Neural progenitor cell (in vitro differentiated cells): ENCODE data around the gene NOP14. TPM values are rescaled to one million over a fixed set of nuclear protein-coding genes. Genes with fewer than 3 reads are reported as not detected.
"Not testable (repeated sequence)": the region's sequence is repeated elsewhere in the genome, so short reads cannot be mapped to it uniquely, and the experiment has no call there.

Experiments
- DNase-seq: peaks from one replicate; pipeline ENCODE4 v3.0.0-alpha.2; 2016; ENCODE audit warnings: low spot score
- H2AFZ ChIP-seq: fragments of 200-600 bp; sonication (generic); replicated peaks from 2 replicates; pipeline ENCODE4 v1.6.1; 2016; ENCODE audit warnings: antibody characterized with exemption
- H3F3A ChIP-seq: fragments of 200-600 bp; sonication (generic); 2 replicates; pipeline ENCODE4 v1.6.1; 2016; ENCODE audit warnings: antibody characterized with exemption, low read depth
- H3K27ac ChIP-seq: fragments of 200-600 bp; sonication (generic); 2 replicates; pipeline ENCODE4 v1.5.1; 2016; ENCODE audit warnings: mild to moderate bottlenecking
- H3K27me3 ChIP-seq: fragments of 200-600 bp; sonication (generic); 2 replicates; pipeline ENCODE4 v1.6.1; 2016; ENCODE audit warnings: mild to moderate bottlenecking, moderate library complexity
- H3K36me3 ChIP-seq: fragments of 200-600 bp; sonication (generic); 2 replicates; pipeline ENCODE4 v1.5.1; 2016
- H3K4me1 ChIP-seq: fragments of 200-600 bp; sonication (generic); 2 replicates; pipeline ENCODE4 v1.6.1; 2016; ENCODE audit warnings: mixed run types
- H3K4me2 ChIP-seq: fragments of 200-600 bp; sonication (generic); 2 replicates; pipeline ENCODE4 v1.6.1; 2016
- H3K4me3 ChIP-seq: fragments of 200-600 bp; sonication (generic); 2 replicates; pipeline ENCODE4 v1.5.1; 2016
- H3K79me2 ChIP-seq: fragments of 200-600 bp; sonication (generic); 2 replicates; pipeline ENCODE4 v1.6.1; 2016; ENCODE audit warnings: low read depth
- H3K9ac ChIP-seq: fragments of 200-600 bp; sonication (generic); 2 replicates; pipeline ENCODE4 v1.6.1; 2016
- H3K9me3 ChIP-seq: fragments of 200-600 bp; sonication (generic); 2 replicates; pipeline ENCODE4 v1.5.1; 2016; ENCODE audit warnings: low read depth
- H4K20me1 ChIP-seq: fragments of 200-600 bp; sonication (generic); 2 replicates; pipeline ENCODE4 v1.6.1; 2016; ENCODE audit warnings: low read depth
- H3K27ac Mint-ChIP-seq: 3 replicates; pipeline ENCODE4 v1.8.0; 2021; ENCODE audit warnings: mixed read lengths
- H3K27me3 Mint-ChIP-seq: 2 replicates; pipeline ENCODE4 v1.8.0; 2022; ENCODE audit warnings: low read depth, mild to moderate bottlenecking, inconsistent platforms, moderate library complexity, mixed read lengths; ENCODE audit not compliant: insufficient read depth
- H3K36me3 Mint-ChIP-seq: 3 replicates; pipeline ENCODE4 v1.8.0; 2021; ENCODE audit warnings: mixed read lengths
- H3K4me1 Mint-ChIP-seq: 3 replicates; pipeline ENCODE4 v1.8.0; 2021; ENCODE audit warnings: mixed read lengths
- H3K4me3 Mint-ChIP-seq: 3 replicates; pipeline ENCODE4 v1.8.0; 2021; ENCODE audit warnings: mild to moderate bottlenecking, moderate library complexity, mixed read lengths
- H3K9me3 Mint-ChIP-seq: 3 replicates; pipeline ENCODE4 v1.8.0; 2020; ENCODE audit warnings: mixed read lengths
- EZH2 ChIP-seq: fragments of 200-600 bp; sonication (generic); IDR thresholded peaks from 2 replicates; pipeline ENCODE4 v1.6.1; 2017; ENCODE audit warnings: antibody characterized with exemption, mild to moderate bottlenecking, moderate library complexity
- EZH2phosphoT487 ChIP-seq: fragments of 200-600 bp; sonication (generic); IDR thresholded peaks from 2 replicates; pipeline ENCODE4 v1.6.1; 2017; ENCODE audit warnings: antibody characterized with exemption
- total RNA-seq: library from RNA; depleted of rRNA; stranded (reverse); fragments of >200 nt; gene quantifications from 2 replicates; pipeline ENCODE4 v1.2.3, GENCODE V29; 2015; ENCODE audit warnings: low replicate concordance
- TF ChIP-seq, protein P1 (sequence below): fragments of 200-600 bp; sonication (generic); IDR thresholded peaks from 2 replicates; pipeline ENCODE4 v1.5.1; 2017; ENCODE audit warnings: antibody characterized with exemption, mild to moderate bottlenecking

NOP14 gene
- total RNA-seq, 1 donor from 2014 or later, result 16.8 TPM

DNA sequence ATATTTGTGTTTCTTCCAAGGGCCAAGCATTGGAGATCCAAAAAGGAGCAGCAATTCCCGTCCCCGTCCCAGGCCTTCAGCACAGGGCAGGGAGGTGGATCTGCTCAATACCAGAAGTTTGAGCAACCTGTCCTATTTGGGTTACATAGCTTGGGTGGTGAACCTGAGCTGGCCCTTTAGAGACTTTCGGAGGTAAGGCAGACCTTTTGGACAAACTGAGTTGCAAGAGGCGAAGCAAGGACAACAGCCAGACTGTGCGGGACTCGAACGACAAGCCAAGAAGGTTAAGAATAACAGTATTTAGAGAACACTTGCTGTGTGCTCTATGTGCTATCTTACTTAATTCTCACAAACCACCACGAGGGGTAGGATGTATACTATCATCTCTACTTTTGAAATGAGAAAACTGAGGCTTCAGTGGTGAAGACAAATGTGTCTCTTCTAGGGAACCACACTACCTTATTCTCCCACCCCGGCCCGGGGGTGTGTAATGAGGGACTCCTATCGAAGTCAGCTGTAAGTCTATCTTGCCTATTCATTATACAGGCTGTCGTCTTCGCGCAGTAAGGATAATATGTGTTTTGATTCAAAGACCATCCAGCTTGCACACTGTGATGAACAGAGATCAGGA lies 1.3 kb downstream of the NOP14 start:
- Mint-ChIP-seq H3K27ac (no peak overlapping the region), H3K4me3 (peak overlapping the region; percentile 94), H3K4me1 (peaks cover 25% of the 10 kb centered on the region), H3K27me3 (peaks cover 4% of the 10 kb centered on the region), H3K36me3 (peaks cover 17% of the 10 kb centered on the region), H3K9me3 (no peaks in the 10 kb centered on the region)
- H3K9me3 ChIP-seq, result no peaks in the 10 kb centered on the region
- peaks cover 11% of the 10 kb centered on the region for H3K27me3 ChIP-seq
- H2AFZ ChIP-seq, result no peak overlapping the region
- H3K4me2 ChIP-seq, result peak overlapping the region; percentile 87
- peaks cover 47% of the 10 kb centered on the region for H3K79me2 ChIP-seq
- DNase-seq, result peak; percentile 36
- H4K20me1 ChIP-seq, result peaks cover 24% of the 10 kb centered on the region
- no peak overlapping the region for H3K9ac ChIP-seq
- H3K27ac ChIP-seq, result no peak overlapping the region
- H3K4me3 ChIP-seq, result peak overlapping the region; percentile 89
- H3F3A ChIP-seq, result peaks cover 33% of the 10 kb centered on the region
- H3K36me3 ChIP-seq, result no peaks in the 10 kb centered on the region
- H3K4me1 ChIP-seq, result peaks cover 6% of the 10 kb centered on the region
- TF ChIP-seq EZH2phosphoT487, result no peak
- TF ChIP-seq EZH2, result no peak
- TF ChIP-seq, protein P1, sequence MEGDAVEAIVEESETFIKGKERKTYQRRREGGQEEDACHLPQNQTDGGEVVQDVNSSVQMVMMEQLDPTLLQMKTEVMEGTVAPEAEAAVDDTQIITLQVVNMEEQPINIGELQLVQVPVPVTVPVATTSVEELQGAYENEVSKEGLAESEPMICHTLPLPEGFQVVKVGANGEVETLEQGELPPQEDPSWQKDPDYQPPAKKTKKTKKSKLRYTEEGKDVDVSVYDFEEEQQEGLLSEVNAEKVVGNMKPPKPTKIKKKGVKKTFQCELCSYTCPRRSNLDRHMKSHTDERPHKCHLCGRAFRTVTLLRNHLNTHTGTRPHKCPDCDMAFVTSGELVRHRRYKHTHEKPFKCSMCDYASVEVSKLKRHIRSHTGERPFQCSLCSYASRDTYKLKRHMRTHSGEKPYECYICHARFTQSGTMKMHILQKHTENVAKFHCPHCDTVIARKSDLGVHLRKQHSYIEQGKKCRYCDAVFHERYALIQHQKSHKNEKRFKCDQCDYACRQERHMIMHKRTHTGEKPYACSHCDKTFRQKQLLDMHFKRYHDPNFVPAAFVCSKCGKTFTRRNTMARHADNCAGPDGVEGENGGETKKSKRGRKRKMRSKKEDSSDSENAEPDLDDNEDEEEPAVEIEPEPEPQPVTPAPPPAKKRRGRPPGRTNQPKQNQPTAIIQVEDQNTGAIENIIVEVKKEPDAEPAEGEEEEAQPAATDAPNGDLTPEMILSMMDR, result no peak

- TF ChIP-seq, protein P1, result no peak
- TF ChIP-seq EZH2phosphoT487 (no peak), EZH2 (no peak)
- Mint-ChIP-seq H3K27ac (no peak overlapping the region), H3K9me3 (no peaks in the 10 kb centered on the region), H3K36me3 (peaks cover 19% of the 10 kb centered on the region), H3K27me3 (peaks cover 4% of the 10 kb centered on the region), H3K4me1 (peaks cover 25% of the 10 kb centered on the region), H3K4me3 (peak overlapping the region; percentile 94)
- H3K4me3 ChIP-seq, result peak overlapping the region; percentile 89
- peaks cover 6% of the 10 kb centered on the region for H3K4me1 ChIP-seq
- peak; percentile 64 for DNase-seq
- peaks cover 3% of the 10 kb centered on the region for H3K36me3 ChIP-seq
- H3K4me2 ChIP-seq, result peak overlapping the region; percentile 87
- peaks cover 34% of the 10 kb centered on the region for H3F3A ChIP-seq
- no peak overlapping the region for H3K9ac ChIP-seq
- no peak overlapping the region for H2AFZ ChIP-seq
- H3K79me2 ChIP-seq, result peaks cover 52% of the 10 kb centered on the region
- peaks cover 11% of the 10 kb centered on the region for H3K27me3 ChIP-seq
- H3K9me3 ChIP-seq, result no peaks in the 10 kb centered on the region
- peaks cover 24% of the 10 kb centered on the region for H4K20me1 ChIP-seq
- H3K27ac ChIP-seq, result no peak overlapping the region
Observed at GRCh38 chr4:2961421-2961810, 1.8 kb downstream of the NOP14 start.

DNA sequence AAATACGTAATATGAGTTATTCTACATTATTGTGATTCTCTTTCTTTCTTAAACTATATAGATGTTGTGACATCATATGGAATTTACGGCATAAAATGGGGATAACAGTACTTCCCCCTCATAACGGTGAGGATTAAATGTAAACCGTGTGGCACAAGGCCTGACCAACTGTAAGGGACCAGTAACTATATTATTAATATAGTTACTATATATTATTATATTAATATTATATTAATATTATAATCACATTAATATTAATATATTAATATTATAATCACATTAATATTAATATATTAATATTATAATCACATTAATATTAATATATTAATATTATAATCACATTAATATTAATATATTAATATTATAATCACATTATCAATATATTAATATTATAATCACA lies 2.8 kb downstream of the NOP14 start:
- peaks cover 61% of the 10 kb centered on the region for H3K79me2 ChIP-seq
- not testable (repeated sequence) for H3K4me2 ChIP-seq

GRCh38 chr4:2958446-2958845 lies 4.8 kb downstream of the NOP14 start:
- Histone ChIP-seq H3K79me2 (peaks cover 62% of the 10 kb centered on the region), H3K4me2 (no peak overlapping the region), H3K27ac (no peak overlapping the region), H3K4me1 (peaks cover 6% of the 10 kb centered on the region), H4K20me1 (peaks cover 24% of the 10 kb centered on the region), H3K36me3 (peaks cover 14% of the 10 kb centered on the region), H3F3A (peaks cover 58% of the 10 kb centered on the region), H3K9ac (no peak overlapping the region), H3K9me3 (no peaks in the 10 kb centered on the region), H3K27me3 (no peaks in the 10 kb centered on the region), H3K4me3 (no peak overlapping the region), H2AFZ (no peak overlapping the region)
- Mint-ChIP-seq H3K27me3 (peaks cover 2% of the 10 kb centered on the region), H3K4me3 (no peak overlapping the region), H3K4me1 (peaks cover 17% of the 10 kb centered on the region), H3K27ac (peak overlapping the region; percentile 19), H3K9me3 (no peaks in the 10 kb centered on the region), H3K36me3 (peaks cover 33% of the 10 kb centered on the region)
- TF ChIP-seq EZH2phosphoT487 (no peak), EZH2 (no peak)
- TF ChIP-seq, protein P1, result no peak
- no peak for DNase-seq

More for the DNA sequence above, 2.8 kb downstream of the NOP14 start:
- not testable (repeated sequence) for H3K27ac ChIP-seq, H3K4me1 ChIP-seq, H3K9ac ChIP-seq, H3K4me3 Mint-ChIP-seq, H2AFZ ChIP-seq, H3K9me3 ChIP-seq, DNase-seq, H3K27me3 Mint-ChIP-seq, H3K9me3 Mint-ChIP-seq, H3K27ac Mint-ChIP-seq, H3K4me3 ChIP-seq
- Mint-ChIP-seq H3K36me3 (peaks cover 29% of the 10 kb centered on the region), H3K4me1 (peaks cover 25% of the 10 kb centered on the region)
- Histone ChIP-seq H3K36me3 (peaks cover 13% of the 10 kb centered on the region), H4K20me1 (peaks cover 24% of the 10 kb centered on the region), H3F3A (peaks cover 44% of the 10 kb centered on the region), H3K27me3 (peaks cover 11% of the 10 kb centered on the region)
